ENCODE measurements around the gene CELSR1. TPM values are rescaled to one million over a fixed set of nuclear protein-coding genes. Genes with fewer than 3 reads are reported as not detected.

The CELSR1 gene
- total RNA-seq, 1 experiment from 2014 or later: 19.6 TPM

GRCh38 chr22:46437671-46438440 is 99.6 kb downstream of the CELSR1 start:
- H3K9me3 ChIP-seq (ENCODE audit: control insufficient read depth in 1 of 2, insufficient read depth in 1 of 2, low read depth in 1 of 2, low read length in 2 of 2): no peaks in the 10 kb centered on the region
- H3K4me1 ChIP-seq (ENCODE audit: control insufficient read depth in 1 of 2, insufficient read depth in 2 of 2, low read length in 2 of 2): no peaks in the 10 kb centered on the region
- no peaks in the 10 kb centered on the region for H4K20me1 ChIP-seq (ENCODE audit: insufficient read depth)
- DNase-seq (ENCODE audit: low read depth, low spot score): no peak
- no peak overlapping the region for H3K27ac ChIP-seq (ENCODE audit: low read depth, low read length)
- H3K4me2 ChIP-seq (ENCODE audit: low read length): no peak overlapping the region
- H3K4me3 ChIP-seq (replicated peaks in 1 of 2; ENCODE audit: low read depth in 1 of 2, low read length in 2 of 2): no peak overlapping the region
- H3K36me3 ChIP-seq (ENCODE audit: control insufficient read depth in 1 of 2, insufficient read depth in 2 of 2, low read length in 2 of 2): no peaks in the 10 kb centered on the region; a peak in 1 of 4 replicates
- ChIA-PET POLR2A (no interaction called here), CTCF (no interaction called here), RAD21 (ENCODE audit: low non-redundant PET in 1 of 2, low total read pairs in 2 of 2, uncharacterized antibody in 2 of 2, unreplicated experiment in 2 of 2) (no interaction called here)
- ATAC-seq: no peak
- no peak overlapping the region for H2AFZ ChIP-seq (ENCODE audit: low read depth, low read length, poor library complexity, severe bottlenecking)
- no peak for TF ChIP-seq CBX3 (IDR thresholded peaks at IDR 0.05; ENCODE audit: low read depth)
- TF ChIP-seq FOSL1 (IDR thresholded peaks at IDR 0.05; ENCODE audit: low read depth): no peak
- TF ChIP-seq CTCF (IDR thresholded peaks at IDR 0.05 in 2 of 3, conservative IDR thresholded peaks at IDR 0.05 in 1 of 3; ENCODE audit: borderline replicate concordance in 1 of 3, insufficient read depth in 1 of 3, low read depth in 2 of 3, low read length in 2 of 3): no peak
- TF ChIP-seq POLR2A (IDR thresholded peaks at IDR 0.05; ENCODE audit: borderline replicate concordance, extremely low read depth, insufficient read depth, insufficient read length): no peak
- no peak for TF ChIP-seq POLR2AphosphoS5 (IDR thresholded peaks at IDR 0.05; ENCODE audit: low read depth, low read length)
- TF ChIP-seq MAX (IDR thresholded peaks at IDR 0.05): no peak
- no peak for TF ChIP-seq SIN3A (IDR thresholded peaks at IDR 0.05; ENCODE audit: low read depth)
- no peak for TF ChIP-seq EGR1 (IDR thresholded peaks at IDR 0.05; ENCODE audit: low read depth)
- no peak for TF ChIP-seq YY1 (IDR thresholded peaks at IDR 0.05; ENCODE audit: extremely low read depth, insufficient replicate concordance, low read depth, low read length)
- TF ChIP-seq EZH2 (IDR thresholded peaks at IDR 0.05): no peak
- no peak for TF ChIP-seq SP1 (IDR thresholded peaks at IDR 0.05; ENCODE audit: low read depth)
- TF ChIP-seq ZNF274 (IDR thresholded peaks at IDR 0.05; ENCODE audit: low read depth, low read length): no peak
- TF ChIP-seq RAD21 (IDR thresholded peaks at IDR 0.05; ENCODE audit: low read depth): no peak
- TF ChIP-seq EZH2phosphoT487 (IDR thresholded peaks at IDR 0.05; ENCODE audit: borderline replicate concordance): no peak
- TF ChIP-seq ZFX (IDR thresholded peaks at IDR 0.05): no peak
- TF ChIP-seq ZBTB33 (IDR thresholded peaks at IDR 0.05; ENCODE audit: extremely low read depth, insufficient replicate concordance, low read length): no peak
- H3K79me2 ChIP-seq (ENCODE audit: insufficient read depth, low read length): no peaks in the 10 kb centered on the region
- H3K9ac ChIP-seq (ENCODE audit: low read length): no peak overlapping the region
- no TSS peak for BruUV-seq (replicated peaks)
- no peaks in the 10 kb centered on the region for H3K27me3 ChIP-seq (ENCODE audit: insufficient read depth, low read length)
- no peaks in the 10 kb centered on the region for H3K9me2 ChIP-seq (ENCODE audit: insufficient read depth)
- intact Hi-C loops (cut with micrococcal nuclease): no loop called here
